GM19397 (cell line): ENCODE measurements around the gene CEMP1.
"Not testable (repeated sequence)": the region's sequence is repeated elsewhere in the genome, so short reads cannot be mapped to it uniquely, and the experiment has no call there.

Experiments
- ATAC-seq: cut with Tn5 transposase; IDR thresholded peaks from one replicate; pipeline ENCODE4 v1.9.1; 2021; ENCODE audit warnings: mild to moderate bottlenecking, moderate library complexity; ENCODE audit not compliant: unreplicated experiment

The CEMP1 gene

GRCh38 chr16:2537451-2538379 lies 6.5 kb upstream of the CEMP1 start, which contains the start of gene PDPK1:
PDPK1 (plus strand) TSS chr16:2538021; CDS start chr16:2538113, 92 bp downstream.
- peak; percentile 88 for ATAC-seq

- ATAC-seq: no peak
These were observed 4.4 kb upstream of the CEMP1 start for GRCh38 chr16:2535625-2536013.

- ATAC-seq: not testable (repeated sequence)
These were observed 3.1 kb upstream of the CEMP1 start for GRCh38 chr16:2534335-2534734.

GRCh38 chr16:2533912-2534311 lies 2.7 kb upstream of the CEMP1 start:
- no peak for ATAC-seq

- ATAC-seq: not testable (repeated sequence)
These were observed 2.0 kb upstream of the CEMP1 start for GRCh38 chr16:2533142-2533755.

- ATAC-seq: no peak
These were observed 1.4 kb upstream of the CEMP1 start for GRCh38 chr16:2532494-2533141.

GRCh38 chr16:2531696-2532493 lies 687 bp upstream of the CEMP1 start:
- peak; percentile 84 for ATAC-seq

GRCh38 chr16:2530629-2531318 lies 434 bp downstream of the CEMP1 start:
- no peak for ATAC-seq

- ATAC-seq: no peak
These were observed 1.1 kb downstream of the CEMP1 start for GRCh38 chr16:2529961-2530628.

- ATAC-seq: no peak
These were observed 1.9 kb downstream of the CEMP1 start for GRCh38 chr16:2529061-2529931.

GRCh38 chr16:2528161-2529060 lies 2.8 kb downstream of the CEMP1 start:
- ATAC-seq: no peak

GRCh38 chr16:2527784-2528100 lies 3.5 kb downstream of the CEMP1 start:
- ATAC-seq: no peak

- ATAC-seq: no peak
These were observed 4.0 kb downstream of the CEMP1 start for GRCh38 chr16:2527071-2527783.

GRCh38 chr16:2526135-2526534 lies 5.1 kb downstream of the CEMP1 start:
- ATAC-seq: no peak

- ATAC-seq: no peak
These were observed 6.8 kb downstream of the CEMP1 start for GRCh38 chr16:2524339-2524938.

- no peak for ATAC-seq
These were observed 7.4 kb downstream of the CEMP1 start for GRCh38 chr16:2523801-2524231.
